A549 (cell line): ENCODE results near the gene TUNAR.

Experiments used
- EP300 ChIP-seq, 2 experiments: fragments of >200 bp; sonication (Bioruptor Twin); formaldehyde crosslinking; IDR thresholded peaks; 2 replicates in 1 of 2; 3 replicates in 1 of 2; pipeline ENCODE4 v1.6.1; 2016 to 2017
- FOSL2 ChIP-seq, 2 experiments: fragments of 450-650 bp in 1 of 2; fragments of >200 bp in 1 of 2; sonication (Bioruptor Twin) in 1 of 2; formaldehyde crosslinking; IDR thresholded peaks; 2 replicates each; pipeline versions ENCODE4 v1.5.0 to v1.6.1; 2016 to 2020; ENCODE audit warnings: mild to moderate bottlenecking in 1 of 2, moderate library complexity in 1 of 2
- HDAC2 ChIP-seq: fragments of 200-600 bp; sonication (generic); IDR thresholded peaks from 2 replicates; pipeline ENCODE4 v1.6.1; 2016
- JUN ChIP-seq, 2 experiments: fragments of >200 bp; sonication (Bioruptor Twin); formaldehyde crosslinking; IDR thresholded peaks; 2 replicates in 1 of 2; 3 replicates in 1 of 2; pipeline ENCODE4 v1.6.1; 2016 to 2017
- POLR2A ChIP-seq: IDR thresholded peaks from 2 replicates; pipeline ENCODE4 v1.6.1; 2012; ENCODE audit warnings: mild to moderate bottlenecking, low read length
- ZSCAN20 ChIP-seq: fragments of 250-450 bp; sonication (Bioruptor Pico); IDR thresholded peaks from 2 replicates; pipeline ENCODE4 v1.8.0; 2022; ENCODE audit warnings: mild to moderate bottlenecking, moderate library complexity
- TF ChIP-seq, protein P1 (sequence below): fragments of 450-650 bp; IDR thresholded peaks from 2 replicates; pipeline ENCODE4 v1.6.1; 2014; ENCODE audit warnings: antibody characterized with exemption
- TF ChIP-seq, protein P2 (sequence below): fragments of >200 bp; sonication (Bioruptor Twin); formaldehyde crosslinking; IDR thresholded peaks from 3 replicates; pipeline ENCODE4 v1.5.1; 2016
- TF ChIP-seq, protein P3 (sequence below): fragments of 200-600 bp; sonication (generic); IDR thresholded peaks from 2 replicates; pipeline ENCODE4 v1.6.1; 2016; ENCODE audit warnings: antibody characterized with exemption, mild to moderate bottlenecking, moderate library complexity
- TF ChIP-seq, protein P4 (sequence below): fragments of 250-450 bp; sonication (Bioruptor Pico); IDR thresholded peaks from 2 replicates; pipeline ENCODE4 v1.5.0; 2021; ENCODE audit warnings: mild to moderate bottlenecking, moderate library complexity, borderline replicate concordance

DNA sequence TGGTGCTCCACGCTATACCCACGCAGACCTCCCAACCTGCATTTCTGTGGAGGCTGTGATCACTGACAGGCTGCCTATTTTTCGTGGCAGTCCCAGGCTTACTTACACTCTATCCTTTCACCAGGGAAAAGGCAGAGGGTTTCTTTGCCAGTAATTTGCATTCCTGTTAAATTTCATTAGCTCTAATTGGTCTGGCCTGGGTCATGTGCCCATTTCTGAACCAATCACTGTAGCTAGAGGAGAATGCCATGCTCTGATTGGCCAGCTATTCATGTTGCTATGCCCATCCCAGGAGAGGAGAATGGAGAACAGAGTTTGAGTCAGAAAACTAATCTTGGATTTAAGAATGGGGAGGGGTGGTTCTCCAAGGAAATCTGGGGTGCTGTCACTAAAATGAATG lies 43.2 kb upstream of the TUNAR start:
- TF ChIP-seq, protein P1, sequence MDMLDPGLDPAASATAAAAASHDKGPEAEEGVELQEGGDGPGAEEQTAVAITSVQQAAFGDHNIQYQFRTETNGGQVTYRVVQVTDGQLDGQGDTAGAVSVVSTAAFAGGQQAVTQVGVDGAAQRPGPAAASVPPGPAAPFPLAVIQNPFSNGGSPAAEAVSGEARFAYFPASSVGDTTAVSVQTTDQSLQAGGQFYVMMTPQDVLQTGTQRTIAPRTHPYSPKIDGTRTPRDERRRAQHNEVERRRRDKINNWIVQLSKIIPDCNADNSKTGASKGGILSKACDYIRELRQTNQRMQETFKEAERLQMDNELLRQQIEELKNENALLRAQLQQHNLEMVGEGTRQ, result peak; percentile 38; the same call in 1 of the 2 replicates
- TF ChIP-seq, protein P2, sequence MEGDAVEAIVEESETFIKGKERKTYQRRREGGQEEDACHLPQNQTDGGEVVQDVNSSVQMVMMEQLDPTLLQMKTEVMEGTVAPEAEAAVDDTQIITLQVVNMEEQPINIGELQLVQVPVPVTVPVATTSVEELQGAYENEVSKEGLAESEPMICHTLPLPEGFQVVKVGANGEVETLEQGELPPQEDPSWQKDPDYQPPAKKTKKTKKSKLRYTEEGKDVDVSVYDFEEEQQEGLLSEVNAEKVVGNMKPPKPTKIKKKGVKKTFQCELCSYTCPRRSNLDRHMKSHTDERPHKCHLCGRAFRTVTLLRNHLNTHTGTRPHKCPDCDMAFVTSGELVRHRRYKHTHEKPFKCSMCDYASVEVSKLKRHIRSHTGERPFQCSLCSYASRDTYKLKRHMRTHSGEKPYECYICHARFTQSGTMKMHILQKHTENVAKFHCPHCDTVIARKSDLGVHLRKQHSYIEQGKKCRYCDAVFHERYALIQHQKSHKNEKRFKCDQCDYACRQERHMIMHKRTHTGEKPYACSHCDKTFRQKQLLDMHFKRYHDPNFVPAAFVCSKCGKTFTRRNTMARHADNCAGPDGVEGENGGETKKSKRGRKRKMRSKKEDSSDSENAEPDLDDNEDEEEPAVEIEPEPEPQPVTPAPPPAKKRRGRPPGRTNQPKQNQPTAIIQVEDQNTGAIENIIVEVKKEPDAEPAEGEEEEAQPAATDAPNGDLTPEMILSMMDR, result no peak
- no peak for TF ChIP-seq EP300 (IDR thresholded peaks at IDR 0.05)
- no peak for TF ChIP-seq ZSCAN20 (CRISPR knock-in tag)
- no peak for TF ChIP-seq JUN (IDR thresholded peaks at IDR 0.05)
- TF ChIP-seq, protein P3, sequence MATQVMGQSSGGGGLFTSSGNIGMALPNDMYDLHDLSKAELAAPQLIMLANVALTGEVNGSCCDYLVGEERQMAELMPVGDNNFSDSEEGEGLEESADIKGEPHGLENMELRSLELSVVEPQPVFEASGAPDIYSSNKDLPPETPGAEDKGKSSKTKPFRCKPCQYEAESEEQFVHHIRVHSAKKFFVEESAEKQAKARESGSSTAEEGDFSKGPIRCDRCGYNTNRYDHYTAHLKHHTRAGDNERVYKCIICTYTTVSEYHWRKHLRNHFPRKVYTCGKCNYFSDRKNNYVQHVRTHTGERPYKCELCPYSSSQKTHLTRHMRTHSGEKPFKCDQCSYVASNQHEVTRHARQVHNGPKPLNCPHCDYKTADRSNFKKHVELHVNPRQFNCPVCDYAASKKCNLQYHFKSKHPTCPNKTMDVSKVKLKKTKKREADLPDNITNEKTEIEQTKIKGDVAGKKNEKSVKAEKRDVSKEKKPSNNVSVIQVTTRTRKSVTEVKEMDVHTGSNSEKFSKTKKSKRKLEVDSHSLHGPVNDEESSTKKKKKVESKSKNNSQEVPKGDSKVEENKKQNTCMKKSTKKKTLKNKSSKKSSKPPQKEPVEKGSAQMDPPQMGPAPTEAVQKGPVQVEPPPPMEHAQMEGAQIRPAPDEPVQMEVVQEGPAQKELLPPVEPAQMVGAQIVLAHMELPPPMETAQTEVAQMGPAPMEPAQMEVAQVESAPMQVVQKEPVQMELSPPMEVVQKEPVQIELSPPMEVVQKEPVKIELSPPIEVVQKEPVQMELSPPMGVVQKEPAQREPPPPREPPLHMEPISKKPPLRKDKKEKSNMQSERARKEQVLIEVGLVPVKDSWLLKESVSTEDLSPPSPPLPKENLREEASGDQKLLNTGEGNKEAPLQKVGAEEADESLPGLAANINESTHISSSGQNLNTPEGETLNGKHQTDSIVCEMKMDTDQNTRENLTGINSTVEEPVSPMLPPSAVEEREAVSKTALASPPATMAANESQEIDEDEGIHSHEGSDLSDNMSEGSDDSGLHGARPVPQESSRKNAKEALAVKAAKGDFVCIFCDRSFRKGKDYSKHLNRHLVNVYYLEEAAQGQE, result no peak
- TF ChIP-seq FOSL2 (IDR thresholded peaks at IDR 0.05), result no peak
- TF ChIP-seq FOSL2 (CRISPR knock-in tag; IDR thresholded peaks at IDR 0.05), result no peak
- TF ChIP-seq, protein P4, sequence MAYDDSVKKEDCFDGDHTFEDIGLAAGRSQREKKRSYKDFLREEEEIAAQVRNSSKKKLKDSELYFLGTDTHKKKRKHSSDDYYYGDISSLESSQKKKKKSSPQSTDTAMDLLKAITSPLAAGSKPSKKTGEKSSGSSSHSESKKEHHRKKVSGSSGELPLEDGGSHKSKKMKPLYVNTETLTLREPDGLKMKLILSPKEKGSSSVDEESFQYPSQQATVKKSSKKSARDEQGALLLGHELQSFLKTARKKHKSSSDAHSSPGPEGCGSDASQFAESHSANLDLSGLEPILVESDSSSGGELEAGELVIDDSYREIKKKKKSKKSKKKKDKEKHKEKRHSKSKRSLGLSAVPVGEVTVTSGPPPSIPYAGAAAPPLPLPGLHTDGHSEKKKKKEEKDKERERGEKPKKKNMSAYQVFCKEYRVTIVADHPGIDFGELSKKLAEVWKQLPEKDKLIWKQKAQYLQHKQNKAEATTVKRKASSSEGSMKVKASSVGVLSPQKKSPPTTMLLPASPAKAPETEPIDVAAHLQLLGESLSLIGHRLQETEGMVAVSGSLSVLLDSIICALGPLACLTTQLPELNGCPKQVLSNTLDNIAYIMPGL, result no peak
- no peak for TF ChIP-seq HDAC2
- TF ChIP-seq POLR2A, result no peak
